Activated naive CD4-positive, alpha-beta T cell treated with anti-CD3 and anti-CD28 coated beads, Interleukin-2, amount 50 U/mL, for 24 hours (primary cell): ENCODE results near the gene MYCN.
"Not testable (repeated sequence)": the region's sequence is repeated elsewhere in the genome, so short reads cannot be mapped to it uniquely, and the experiment has no call there.

ENCODE experiments used
- H3K27ac Mint-ChIP-seq: one replicate; pipeline ENCODE4 v1.8.0; 2021; ENCODE audit warnings: mild to moderate bottlenecking, mixed read lengths
- H3K27me3 Mint-ChIP-seq: one replicate; pipeline ENCODE4 v1.8.0; 2021; ENCODE audit warnings: mixed read lengths
- H3K36me3 Mint-ChIP-seq: one replicate; pipeline ENCODE4 v1.8.0; 2021; ENCODE audit warnings: mixed read lengths
- H3K4me1 Mint-ChIP-seq: one replicate; pipeline ENCODE4 v1.8.0; 2021; ENCODE audit warnings: mixed read lengths
- H3K4me3 Mint-ChIP-seq: one replicate; pipeline ENCODE4 v1.8.0; 2021; ENCODE audit warnings: mild to moderate bottlenecking, mixed read lengths
- H3K9me3 Mint-ChIP-seq: one replicate; pipeline ENCODE4 v1.8.0; 2021; ENCODE audit warnings: mixed read lengths

Gene MYCN

GRCh38 chr2:15943378-15944280, 3.3 kb downstream of the MYCN start:
- peaks cover 15% of the 10 kb centered on the region for H3K27me3 Mint-ChIP-seq
- H3K36me3 Mint-ChIP-seq, result no peaks in the 10 kb centered on the region
- peaks cover 33% of the 10 kb centered on the region for H3K4me1 Mint-ChIP-seq
- no peaks in the 10 kb centered on the region for H3K9me3 Mint-ChIP-seq
- H3K27ac Mint-ChIP-seq, result no peak overlapping the region
- peak overlapping the region; percentile 74 for H3K4me3 Mint-ChIP-seq

DNA sequence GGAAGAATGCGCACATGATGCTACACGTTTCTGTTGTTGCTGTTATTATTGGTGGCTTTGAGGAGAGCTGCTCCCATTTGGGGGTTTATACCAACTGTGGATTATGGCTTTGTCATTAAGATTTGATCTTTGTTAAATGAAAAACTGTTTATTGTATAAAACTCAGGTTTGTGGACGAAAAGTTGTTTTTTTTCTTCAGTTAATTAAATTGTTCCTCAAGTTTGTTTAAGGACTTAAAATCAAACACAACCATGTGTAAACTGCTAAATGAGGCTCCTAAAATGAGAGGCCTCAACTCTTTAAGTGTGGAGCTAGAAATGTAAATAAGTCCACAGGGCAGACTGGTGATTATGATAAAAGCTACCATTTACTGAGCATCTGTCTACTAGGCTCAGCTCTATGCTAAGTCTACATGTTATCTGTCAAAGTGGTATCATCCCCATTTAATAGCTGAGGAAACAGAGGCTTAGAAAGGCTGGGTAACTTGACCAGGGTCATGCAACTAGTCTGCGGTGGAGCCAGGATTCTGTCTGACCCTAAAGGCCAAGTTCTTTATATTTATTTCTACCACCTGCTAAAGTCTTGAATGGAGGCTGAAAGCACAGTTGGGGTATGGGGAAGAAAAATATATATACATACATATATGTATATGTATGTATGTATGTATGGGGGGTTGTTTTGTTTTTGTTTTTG, 4.1 kb downstream of the MYCN start:
- Mint-ChIP-seq H3K4me3 (no peak overlapping the region), H3K27me3 (peaks cover 10% of the 10 kb centered on the region), H3K9me3 (no peaks in the 10 kb centered on the region), H3K36me3 (no peaks in the 10 kb centered on the region), H3K27ac (no peak overlapping the region), H3K4me1 (peaks cover 26% of the 10 kb centered on the region)

DNA sequence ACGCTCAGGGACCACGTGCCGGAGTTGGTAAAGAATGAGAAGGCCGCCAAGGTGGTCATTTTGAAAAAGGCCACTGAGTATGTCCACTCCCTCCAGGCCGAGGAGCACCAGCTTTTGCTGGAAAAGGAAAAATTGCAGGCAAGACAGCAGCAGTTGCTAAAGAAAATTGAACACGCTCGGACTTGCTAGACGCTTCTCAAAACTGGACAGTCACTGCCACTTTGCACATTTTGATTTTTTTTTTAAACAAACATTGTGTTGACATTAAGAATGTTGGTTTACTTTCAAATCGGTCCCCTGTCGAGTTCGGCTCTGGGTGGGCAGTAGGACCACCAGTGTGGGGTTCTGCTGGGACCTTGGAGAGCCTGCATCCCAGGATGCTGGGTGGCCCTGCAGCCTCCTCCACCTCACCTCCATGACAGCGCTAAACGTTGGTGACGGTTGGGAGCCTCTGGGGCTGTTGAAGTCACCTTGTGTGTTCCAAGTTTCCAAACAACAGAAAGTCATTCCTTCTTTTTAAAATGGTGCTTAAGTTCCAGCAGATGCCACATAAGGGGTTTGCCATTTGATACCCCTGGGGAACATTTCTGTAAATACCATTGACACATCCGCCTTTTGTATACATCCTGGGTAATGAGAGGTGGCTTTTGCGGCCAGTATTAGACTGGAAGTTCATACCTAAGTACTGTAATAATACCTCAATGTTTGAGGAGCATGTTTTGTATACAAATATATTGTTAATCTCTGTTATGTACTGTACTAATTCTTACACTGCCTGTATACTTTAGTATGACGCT, 5.8 kb downstream of the MYCN start:
- no peaks in the 10 kb centered on the region for H3K9me3 Mint-ChIP-seq
- no peak overlapping the region for H3K27ac Mint-ChIP-seq
- no peaks in the 10 kb centered on the region for H3K36me3 Mint-ChIP-seq
- peaks cover 22% of the 10 kb centered on the region for H3K4me1 Mint-ChIP-seq
- H3K4me3 Mint-ChIP-seq, result no peak overlapping the region
- H3K27me3 Mint-ChIP-seq, result peaks cover 6% of the 10 kb centered on the region

- H3K9me3 Mint-ChIP-seq, result no peaks in the 10 kb centered on the region
- peaks cover 18% of the 10 kb centered on the region for H3K4me1 Mint-ChIP-seq
- H3K27ac Mint-ChIP-seq, result no peak overlapping the region
- H3K36me3 Mint-ChIP-seq, result no peaks in the 10 kb centered on the region
- no peak overlapping the region for H3K4me3 Mint-ChIP-seq
- peaks cover 4% of the 10 kb centered on the region for H3K27me3 Mint-ChIP-seq
Measured at GRCh38 chr2:15946983-15947382, 6.6 kb downstream of the MYCN start.

GRCh38 chr2:15947431-15947830, 7.1 kb downstream of the MYCN start:
- Mint-ChIP-seq H3K4me1 (peaks cover 18% of the 10 kb centered on the region), H3K27ac (no peak overlapping the region), H3K27me3 (peaks cover 4% of the 10 kb centered on the region), H3K36me3 (no peaks in the 10 kb centered on the region), H3K9me3 (no peaks in the 10 kb centered on the region), H3K4me3 (no peak overlapping the region)

GRCh38 chr2:15948704-15948957, 8.3 kb downstream of the MYCN start:
- no peaks in the 10 kb centered on the region for H3K36me3 Mint-ChIP-seq
- no peaks in the 10 kb centered on the region for H3K9me3 Mint-ChIP-seq
- no peak overlapping the region for H3K27ac Mint-ChIP-seq
- peaks cover 8% of the 10 kb centered on the region for H3K4me1 Mint-ChIP-seq
- no peaks in the 10 kb centered on the region for H3K27me3 Mint-ChIP-seq
- H3K4me3 Mint-ChIP-seq, result no peak overlapping the region

- Mint-ChIP-seq H3K4me1 (peaks cover 3% of the 10 kb centered on the region), H3K36me3 (no peaks in the 10 kb centered on the region), H3K27ac (no peak overlapping the region), H3K9me3 (no peaks in the 10 kb centered on the region), H3K27me3 (no peaks in the 10 kb centered on the region), H3K4me3 (no peak overlapping the region)
Measured at GRCh38 chr2:15949126-15949525, 8.8 kb downstream of the MYCN start.

GRCh38 chr2:15949551-15949950, 9.2 kb downstream of the MYCN start:
- Mint-ChIP-seq H3K36me3 (no peaks in the 10 kb centered on the region), H3K4me3 (no peak overlapping the region), H3K9me3 (no peaks in the 10 kb centered on the region), H3K27me3 (no peaks in the 10 kb centered on the region), H3K4me1 (no peaks in the 10 kb centered on the region), H3K27ac (no peak overlapping the region)

DNA sequence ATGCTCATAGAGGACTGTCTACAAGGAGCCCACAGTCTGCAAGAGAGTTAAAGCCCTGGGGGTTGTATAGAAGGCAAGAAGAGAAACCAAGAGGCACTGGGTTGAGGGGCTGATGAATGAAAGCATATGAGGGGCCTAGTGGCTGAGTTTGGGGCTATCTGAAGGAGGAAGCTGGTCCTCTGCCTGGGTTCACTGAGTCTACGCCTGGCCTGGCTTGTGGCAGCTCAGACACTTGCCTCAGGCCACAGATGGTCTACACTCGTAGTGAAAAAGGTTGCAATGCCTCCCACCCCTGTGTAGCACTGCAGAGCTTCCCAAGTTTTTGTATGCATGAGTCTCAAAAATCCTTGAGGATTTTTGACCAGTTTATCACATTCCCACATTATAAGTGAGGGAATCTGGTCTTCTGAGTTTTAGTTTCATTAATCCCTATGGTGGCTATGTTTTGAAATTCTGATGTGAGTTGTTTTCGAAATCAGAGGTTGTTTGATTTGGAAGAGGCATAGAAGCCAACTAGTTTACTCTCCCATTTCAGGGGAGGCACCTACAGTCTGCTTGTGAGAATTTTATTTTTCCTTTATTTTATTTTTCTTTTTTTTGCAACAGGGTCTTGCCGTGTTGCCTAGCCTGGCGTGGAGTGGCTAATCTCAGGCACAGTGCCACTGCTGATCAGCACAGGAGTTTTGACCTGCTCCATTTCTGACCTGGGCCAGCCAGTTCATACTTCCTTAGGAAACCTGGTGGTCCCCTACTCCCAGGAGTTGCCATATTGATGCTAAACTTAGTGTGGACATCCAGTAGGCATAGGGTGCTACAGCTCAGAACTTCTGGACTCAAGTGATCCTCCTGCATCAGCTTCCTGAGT, 10.0 kb downstream of the MYCN start:
- Mint-ChIP-seq H3K9me3 (no peaks in the 10 kb centered on the region), H3K4me1 (no peaks in the 10 kb centered on the region), H3K27ac (no peak overlapping the region), H3K36me3 (no peaks in the 10 kb centered on the region), H3K27me3 (no peaks in the 10 kb centered on the region), H3K4me3 (no peak overlapping the region)

GRCh38 chr2:15951936-15952335, 11.6 kb downstream of the MYCN start:
- not testable (repeated sequence) for H3K36me3 Mint-ChIP-seq, H3K27ac Mint-ChIP-seq, H3K4me1 Mint-ChIP-seq, H3K27me3 Mint-ChIP-seq, H3K9me3 Mint-ChIP-seq, H3K4me3 Mint-ChIP-seq

DNA sequence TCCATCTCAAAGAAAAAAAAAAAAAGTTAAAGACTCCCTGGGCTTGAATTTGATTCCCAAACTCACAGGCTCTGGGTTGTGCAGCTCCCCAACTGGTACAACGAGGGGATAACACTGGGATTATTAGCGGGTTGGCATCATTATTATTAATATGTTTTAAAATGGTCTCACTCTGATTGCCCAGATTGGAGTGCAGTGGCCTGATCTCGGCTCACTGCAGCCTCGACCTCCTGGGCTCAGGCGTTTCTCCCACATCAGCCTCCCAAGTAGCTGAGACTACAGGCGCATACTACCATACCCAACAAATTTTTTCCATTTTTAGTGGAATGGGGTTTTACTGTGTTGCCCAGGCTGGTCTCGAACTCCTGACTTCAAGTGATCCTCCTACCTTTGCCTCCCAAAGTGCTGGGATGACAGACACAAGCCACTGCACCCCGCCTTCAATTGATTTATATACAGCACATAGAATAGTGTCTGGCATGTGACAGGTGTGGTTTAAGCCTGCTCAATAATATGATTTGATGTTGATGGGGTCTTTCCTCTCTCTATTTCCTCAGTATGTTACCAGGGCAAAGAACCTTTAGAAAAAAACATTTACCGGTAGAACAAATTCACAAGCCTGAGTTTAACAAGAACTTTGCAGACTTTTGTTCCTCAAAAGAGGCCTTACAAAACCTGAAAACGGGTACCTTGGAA, 12.2 kb downstream of the MYCN start:
- Mint-ChIP-seq H3K9me3 (no peaks in the 10 kb centered on the region), H3K36me3 (no peaks in the 10 kb centered on the region), H3K4me1 (no peaks in the 10 kb centered on the region), H3K4me3 (no peak overlapping the region), H3K27ac (no peak overlapping the region), H3K27me3 (no peaks in the 10 kb centered on the region)

DNA sequence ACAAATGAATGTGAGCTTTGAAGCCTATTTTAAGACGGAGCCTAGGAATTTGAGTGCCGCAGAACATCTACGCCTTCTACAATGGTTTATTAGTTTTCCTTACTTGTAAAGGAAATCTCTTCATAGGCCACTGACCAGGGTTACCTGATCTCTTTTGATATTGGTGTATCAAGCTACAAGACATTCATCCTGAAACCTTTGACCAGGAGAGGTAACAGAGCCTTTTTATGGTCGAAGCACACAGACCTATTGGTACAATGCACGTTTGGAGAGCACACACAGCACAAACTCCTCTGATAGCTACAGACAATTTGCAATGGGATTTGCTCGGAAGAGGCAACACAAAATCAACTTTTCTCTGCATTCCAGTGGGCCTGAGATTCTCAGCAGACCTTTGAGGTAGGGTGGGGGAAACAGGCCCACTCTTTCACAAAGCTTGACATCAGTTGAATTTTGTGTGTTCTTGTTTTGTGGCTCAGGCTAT, 12.8 kb downstream of the MYCN start:
- H3K4me3 Mint-ChIP-seq, result no peak overlapping the region
- no peaks in the 10 kb centered on the region for H3K27me3 Mint-ChIP-seq
- H3K36me3 Mint-ChIP-seq, result no peaks in the 10 kb centered on the region
- H3K27ac Mint-ChIP-seq, result no peak overlapping the region
- H3K4me1 Mint-ChIP-seq, result no peaks in the 10 kb centered on the region
- no peaks in the 10 kb centered on the region for H3K9me3 Mint-ChIP-seq

GRCh38 chr2:15953891-15954680, 13.7 kb downstream of the MYCN start:
- no peaks in the 10 kb centered on the region for H3K9me3 Mint-ChIP-seq
- H3K27me3 Mint-ChIP-seq, result no peaks in the 10 kb centered on the region
- H3K27ac Mint-ChIP-seq, result no peak overlapping the region
- no peak overlapping the region for H3K4me3 Mint-ChIP-seq
- no peaks in the 10 kb centered on the region for H3K36me3 Mint-ChIP-seq
- H3K4me1 Mint-ChIP-seq, result no peaks in the 10 kb centered on the region

GRCh38 chr2:15954761-15955160, 14.4 kb downstream of the MYCN start:
- no peaks in the 10 kb centered on the region for H3K27me3 Mint-ChIP-seq
- no peaks in the 10 kb centered on the region for H3K36me3 Mint-ChIP-seq
- H3K4me1 Mint-ChIP-seq, result no peaks in the 10 kb centered on the region
- H3K4me3 Mint-ChIP-seq, result no peak overlapping the region
- H3K27ac Mint-ChIP-seq, result no peak overlapping the region
- H3K9me3 Mint-ChIP-seq, result no peaks in the 10 kb centered on the region
